ENCODE results near the gene RAET1E. TPM values are rescaled to one million over a fixed set of nuclear protein-coding genes. Genes with fewer than 3 reads are reported as not detected.
A peak's percentile ranks its signal among the peaks of the same experiment; 100 is the strongest.

The RAET1E gene
- total RNA-seq, 1 donor: 0.63 TPM

DNA sequence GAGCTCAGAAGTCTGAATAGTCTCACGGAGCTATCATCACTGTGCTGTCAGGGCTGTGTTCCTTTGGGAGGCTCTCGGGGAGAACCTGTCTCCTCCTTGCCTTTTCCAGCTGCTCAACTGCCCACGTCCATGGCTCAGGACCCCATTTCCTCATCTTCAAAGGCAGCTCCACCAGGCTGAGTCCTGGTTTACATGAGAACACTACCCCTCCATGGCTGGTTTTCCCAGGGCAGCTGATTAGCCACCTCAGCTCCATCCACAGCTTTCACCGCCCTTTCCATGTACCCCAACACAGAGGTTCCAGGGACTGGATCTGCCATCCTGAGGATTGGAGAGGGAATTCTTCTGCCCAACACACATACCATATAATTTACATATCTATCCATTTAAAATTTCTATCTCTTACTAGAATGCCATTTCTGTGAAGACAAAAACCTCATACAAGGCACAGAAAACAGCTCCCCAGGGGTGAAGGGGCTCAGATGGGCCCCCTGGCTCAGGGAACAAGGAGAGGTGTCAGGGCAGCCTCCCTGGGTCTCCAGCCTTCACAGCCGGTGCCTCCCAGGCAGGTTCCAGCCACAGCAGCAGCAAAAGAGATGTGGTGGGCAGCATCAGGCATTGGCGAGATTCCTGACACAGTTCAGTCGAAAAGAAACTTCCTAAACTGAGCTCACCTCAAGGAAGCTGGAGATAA lies 2.2 kb upstream of the RAET1E start:
- DNase-seq (ENCODE audit: low read depth): no peak
- H3K4me3 ChIP-seq (ENCODE audit: low read depth, low read length): no peak overlapping the region
- TF ChIP-seq, protein P1, sequence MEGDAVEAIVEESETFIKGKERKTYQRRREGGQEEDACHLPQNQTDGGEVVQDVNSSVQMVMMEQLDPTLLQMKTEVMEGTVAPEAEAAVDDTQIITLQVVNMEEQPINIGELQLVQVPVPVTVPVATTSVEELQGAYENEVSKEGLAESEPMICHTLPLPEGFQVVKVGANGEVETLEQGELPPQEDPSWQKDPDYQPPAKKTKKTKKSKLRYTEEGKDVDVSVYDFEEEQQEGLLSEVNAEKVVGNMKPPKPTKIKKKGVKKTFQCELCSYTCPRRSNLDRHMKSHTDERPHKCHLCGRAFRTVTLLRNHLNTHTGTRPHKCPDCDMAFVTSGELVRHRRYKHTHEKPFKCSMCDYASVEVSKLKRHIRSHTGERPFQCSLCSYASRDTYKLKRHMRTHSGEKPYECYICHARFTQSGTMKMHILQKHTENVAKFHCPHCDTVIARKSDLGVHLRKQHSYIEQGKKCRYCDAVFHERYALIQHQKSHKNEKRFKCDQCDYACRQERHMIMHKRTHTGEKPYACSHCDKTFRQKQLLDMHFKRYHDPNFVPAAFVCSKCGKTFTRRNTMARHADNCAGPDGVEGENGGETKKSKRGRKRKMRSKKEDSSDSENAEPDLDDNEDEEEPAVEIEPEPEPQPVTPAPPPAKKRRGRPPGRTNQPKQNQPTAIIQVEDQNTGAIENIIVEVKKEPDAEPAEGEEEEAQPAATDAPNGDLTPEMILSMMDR (IDR thresholded peaks at IDR 0.05; ENCODE audit: insufficient read depth, low read length): no peak

DNA sequence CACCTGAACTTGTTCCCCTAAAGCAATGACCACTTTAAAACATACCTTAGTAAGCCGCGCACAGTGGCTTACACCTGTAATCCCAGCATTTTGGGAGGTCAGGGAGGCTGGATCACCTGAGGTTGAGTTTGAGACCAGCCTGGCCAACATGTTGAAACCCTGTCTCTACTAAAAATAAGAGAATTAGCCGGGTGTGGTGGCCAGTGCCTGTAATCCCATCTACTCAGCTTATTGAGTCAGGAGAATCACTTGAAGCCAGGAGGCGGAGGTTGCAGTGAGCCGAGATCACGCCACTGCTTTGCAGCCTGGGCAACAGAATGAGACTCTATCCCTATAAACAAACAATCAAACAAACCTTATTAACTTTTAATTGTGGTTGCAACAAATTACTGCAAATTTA lies 1.6 kb upstream of the RAET1E start:
- TF ChIP-seq, protein P1 (IDR thresholded peaks at IDR 0.05; ENCODE audit: insufficient read depth, low read length): no peak
- no peak for DNase-seq (ENCODE audit: low read depth)
- no peak overlapping the region for H3K4me3 ChIP-seq (ENCODE audit: low read depth, low read length)

DNA sequence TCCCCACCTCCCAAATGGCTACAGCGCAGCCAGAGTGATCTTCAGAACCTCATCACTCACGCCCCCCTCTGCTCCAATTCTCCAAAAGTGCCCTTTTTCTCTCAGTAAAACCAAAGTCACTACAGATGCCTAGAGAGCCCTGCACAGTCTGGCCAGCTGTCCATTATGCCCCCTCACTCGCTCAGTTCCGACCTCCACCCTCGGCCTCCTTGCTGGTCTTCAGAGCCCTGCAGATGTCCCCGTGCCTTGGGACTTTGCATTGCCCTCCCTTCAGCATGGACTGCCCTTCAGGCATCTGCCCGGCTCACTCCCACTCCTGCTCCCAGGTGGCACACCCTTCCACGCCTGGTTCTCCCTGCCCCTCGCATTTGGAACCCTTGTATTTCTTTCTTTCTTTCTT lies 1.1 kb upstream of the RAET1E start:
- H3K4me3 ChIP-seq (ENCODE audit: low read depth, low read length): no peak overlapping the region
- TF ChIP-seq, protein P1 (IDR thresholded peaks at IDR 0.05; ENCODE audit: insufficient read depth, low read length): no peak
- no peak for DNase-seq (ENCODE audit: low read depth)

DNA sequence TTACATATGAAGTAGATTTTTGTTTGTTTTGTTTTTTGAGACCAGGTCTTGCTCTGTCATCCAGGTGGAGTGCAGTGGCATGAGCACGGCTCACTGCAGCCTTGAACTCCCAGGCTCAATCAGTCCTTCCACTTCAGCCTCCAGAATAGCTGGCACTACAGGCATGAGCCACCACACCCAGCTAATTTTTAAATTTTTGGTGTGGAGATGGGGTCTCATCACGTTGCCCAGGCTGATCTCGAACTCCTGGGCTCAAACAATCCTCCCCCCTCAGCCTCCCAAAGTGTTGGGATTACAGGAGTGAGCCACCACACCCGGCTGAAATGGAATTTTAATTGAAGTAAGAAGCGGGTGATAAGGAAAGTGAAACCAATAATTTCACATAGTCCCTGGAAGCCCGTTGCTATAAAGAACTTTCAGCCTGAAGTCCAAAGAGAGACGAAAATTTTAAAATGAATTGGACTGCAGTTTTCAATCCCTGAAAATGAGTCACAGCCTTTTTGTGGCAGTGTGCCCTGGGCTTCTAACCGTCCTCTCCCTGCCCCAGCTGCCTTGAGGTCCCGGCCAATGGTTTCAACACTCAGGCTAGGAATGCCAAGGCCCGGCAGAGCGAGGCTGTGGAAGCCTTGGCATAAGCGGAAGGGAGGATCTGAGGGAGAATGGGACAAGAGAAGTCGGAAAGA lies 757 bp downstream of the RAET1E start:
- H3K4me3 ChIP-seq (ENCODE audit: low read depth, low read length): peak overlapping the region; percentile 59
- DNase-seq (ENCODE audit: low read depth): peak; percentile 98
- TF ChIP-seq, protein P1 (IDR thresholded peaks at IDR 0.05; ENCODE audit: insufficient read depth, low read length): no peak

DNA sequence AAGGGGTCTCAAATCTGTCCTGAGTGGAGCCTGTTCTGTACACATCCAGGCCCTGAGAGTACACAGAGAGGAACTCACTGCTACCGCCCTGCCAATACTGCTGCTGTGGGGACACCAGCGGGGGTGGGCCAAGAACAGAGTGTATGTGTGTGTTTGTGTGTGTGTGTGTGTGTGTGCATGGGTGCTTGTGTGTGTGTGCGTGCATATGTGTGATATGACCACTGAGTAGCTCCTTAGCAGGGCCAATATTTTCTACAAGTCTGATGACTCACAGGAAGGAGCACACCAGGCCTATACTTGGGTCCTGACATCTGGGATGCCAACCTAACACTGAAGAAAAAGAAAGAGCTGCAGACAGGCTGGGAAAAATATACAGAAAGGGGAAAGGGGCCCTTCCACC lies 1.4 kb downstream of the RAET1E start:
- peak overlapping the region; percentile 59 for H3K4me3 ChIP-seq (ENCODE audit: low read depth, low read length)
- DNase-seq (ENCODE audit: low read depth): peak; percentile 16
- TF ChIP-seq, protein P1 (IDR thresholded peaks at IDR 0.05; ENCODE audit: insufficient read depth, low read length): no peak

DNA sequence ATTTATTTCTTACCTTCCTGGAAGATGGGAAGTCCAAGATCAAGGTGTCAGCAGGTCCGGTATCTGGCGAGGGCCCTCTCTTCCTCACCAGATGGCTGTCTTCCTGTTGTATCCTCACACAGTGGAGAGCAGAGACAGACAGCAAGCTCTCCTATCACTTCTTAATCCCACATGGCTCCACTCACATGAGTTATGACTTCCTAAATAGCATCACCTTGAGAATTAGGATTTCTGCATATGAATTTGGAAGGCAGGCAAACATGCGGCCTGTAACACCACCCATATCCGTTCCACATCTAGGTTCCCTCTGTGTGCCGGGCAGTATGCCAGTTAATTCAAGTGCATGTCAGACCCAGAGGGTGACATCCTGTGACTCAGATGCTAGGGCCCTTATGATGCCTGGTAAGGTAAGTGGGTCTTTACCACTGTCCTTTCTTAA lies 2.1 kb downstream of the RAET1E start:
- peak; percentile 45 for DNase-seq (ENCODE audit: low read depth)
- no peak overlapping the region for H3K4me3 ChIP-seq (ENCODE audit: low read depth, low read length)
- TF ChIP-seq, protein P1 (IDR thresholded peaks at IDR 0.05; ENCODE audit: insufficient read depth, low read length): no peak

Measured in fibroblast of the aortic adventitia (primary cell).